K562 (cell line): ENCODE data around the gene MTLN. TPM values are rescaled to one million over a fixed set of nuclear protein-coding genes. Genes with fewer than 3 reads are reported as not detected.
A peak's percentile ranks its signal among the peaks of the same experiment; 100 is the strongest.

ENCODE experiments used
- CHCHD3 ChIP-seq: fragments of 250-450 bp; sonication (Bioruptor Pico); IDR thresholded peaks from 2 replicates; pipeline ENCODE4 v2.1.2; 2022; ENCODE audit warnings: mild to moderate bottlenecking
- CHD2 ChIP-seq: IDR thresholded peaks from 2 replicates; pipeline ENCODE4 v1.6.1; 2011; ENCODE audit warnings: low read depth, low read length
- CREB1 ChIP-seq, 2 experiments: sonication (generic) in 1 of 2; formaldehyde crosslinking in 1 of 2; IDR thresholded peaks; 2 replicates each; pipeline versions ENCODE4 v1.6.1 to v1.8.0; 2012 to 2022; ENCODE audit warnings: inconsistent platforms in 1 of 2, mild to moderate bottlenecking in 1 of 2, missing genetic modification reagents in 1 of 2, moderate library complexity in 1 of 2
- EP400 ChIP-seq: fragments of 450-650 bp; IDR thresholded peaks from 2 replicates; pipeline ENCODE4 v1.6.1; 2017; ENCODE audit warnings: antibody characterized with exemption, mild to moderate bottlenecking, moderate library complexity
- PHB2 ChIP-seq: fragments of 450-650 bp; IDR thresholded peaks from 2 replicates; pipeline ENCODE4 v1.6.1; 2017; ENCODE audit warnings: low read depth
- PML ChIP-seq: IDR thresholded peaks from 2 replicates; pipeline ENCODE4 v1.6.1; 2012; ENCODE audit warnings: low read length, inconsistent platforms
- polyA plus RNA-seq, 8 experiments: library from polyadenylated mRNA; depleted of rRNA in 4 of 8; stranded (reverse) in 5 of 8; unstranded in 3 of 8; fragments of >200 nt; fragmentation: Nextera tagmentation in 2 of 8; fragmentation: Illumina TruSeq in 1 of 8; extraction: Ambion mirVana in 2 of 8; extraction: Trizol in 1 of 8; gene quantifications; 2 replicates each; pipeline versions ENCODE4 v1.2.1 to v1.2.3, GENCODE V29; 2011 to 2014; ENCODE audit warnings: inconsistent platforms in 1 of 8, missing spikeins in 1 of 8
- total RNA-seq, 7 experiments: library from RNA; depleted of rRNA in 6 of 7; stranded (reverse); fragments of >200 nt in 6 of 7; fragmentation: Illumina TruSeq in 2 of 7; extraction: Trizol in 2 of 7; gene quantifications; 2 replicates each; pipeline versions ENCODE4 v1.2.1 to v1.2.3, GENCODE V29; 2011 to 2021; ENCODE audit warnings: low replicate concordance in 1 of 7
- TF ChIP-seq, protein P1 (sequence below): conservative IDR thresholded peaks from 2 replicates; pipeline ENCODE4 v1.6.1; 2011; ENCODE audit warnings: low read depth, mild to moderate bottlenecking, low read length; ENCODE audit not compliant: control insufficient read depth
- TF ChIP-seq, protein P2 (sequence below): fragments of 450-650 bp; formaldehyde crosslinking; IDR thresholded peaks from 2 replicates; pipeline ENCODE4 v1.4.0; 2020; ENCODE audit warnings: mild to moderate bottlenecking, moderate library complexity
- TF ChIP-seq, protein P3 (sequence below), 2 experiments: fragments of 450-650 bp; IDR thresholded peaks; 2 replicates each; pipeline ENCODE4 v1.6.1; 2016
- TF ChIP-seq, protein P4 (sequence below), 2 experiments: fragments of 450-650 bp; formaldehyde crosslinking in 1 of 2; IDR thresholded peaks; 2 replicates each; pipeline versions ENCODE4 v1.4.0 to v1.6.1; 2014 to 2020; ENCODE audit warnings: mild to moderate bottlenecking in 2 of 2, borderline replicate concordance in 1 of 2, low read depth in 1 of 2
- TF ChIP-seq, protein P5 (sequence below): IDR thresholded peaks from 2 replicates; pipeline ENCODE4 v1.6.1; 2016; ENCODE audit warnings: missing genetic modification characterization, missing compliant biosample characterization

The MTLN gene
- total and polyA plus RNA-seq, 9 of the 15 experiments (the other 6 are each of a cell fraction or from before 2014, with no cell fraction given) = 7.3 to 129 (median 39.4) TPM

DNA sequence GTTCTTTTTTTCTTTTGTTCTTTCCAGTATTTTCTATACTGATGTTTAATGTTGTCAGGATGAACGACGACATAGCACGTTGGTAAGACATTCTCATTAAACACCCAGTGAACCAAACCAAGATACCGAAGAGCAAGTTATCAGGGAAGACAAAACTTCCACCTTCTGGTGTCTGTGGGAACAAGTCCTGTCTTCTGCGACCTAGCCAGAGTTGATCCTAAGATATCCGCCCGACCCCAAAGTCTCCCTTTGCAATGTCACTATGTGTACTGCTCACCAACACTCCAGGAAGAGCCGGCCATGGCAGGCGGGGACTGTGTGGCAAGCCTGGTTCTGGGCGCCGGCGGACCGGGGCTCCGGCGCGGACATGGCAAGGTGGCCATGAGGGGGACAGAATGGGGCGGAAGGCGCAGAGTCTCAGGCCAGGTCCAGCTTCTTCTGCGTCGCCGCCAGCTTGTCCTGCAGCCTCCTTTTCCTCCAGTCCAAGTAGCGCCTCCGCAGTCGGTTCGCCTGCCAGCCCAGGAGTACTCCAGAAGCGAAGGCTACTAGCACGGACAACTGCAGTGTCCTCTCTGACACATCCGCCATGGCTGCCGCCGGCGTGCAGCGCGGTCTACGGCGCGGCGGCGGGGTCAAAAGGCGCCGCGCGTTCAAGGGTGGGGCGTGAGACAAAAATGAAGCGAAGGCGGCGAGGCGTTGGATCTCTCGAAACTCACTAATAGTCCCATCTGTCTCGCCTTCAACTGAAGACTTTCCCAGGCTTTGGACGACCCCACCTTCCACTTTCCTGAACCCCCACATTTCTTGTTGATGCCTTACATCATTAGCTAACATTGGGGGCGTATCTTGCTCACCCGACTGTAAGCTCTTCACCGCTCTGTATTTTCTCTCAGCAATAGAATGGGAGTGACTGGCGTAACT, at the start of gene MTLN (continued):
- TF ChIP-seq, protein P1, sequence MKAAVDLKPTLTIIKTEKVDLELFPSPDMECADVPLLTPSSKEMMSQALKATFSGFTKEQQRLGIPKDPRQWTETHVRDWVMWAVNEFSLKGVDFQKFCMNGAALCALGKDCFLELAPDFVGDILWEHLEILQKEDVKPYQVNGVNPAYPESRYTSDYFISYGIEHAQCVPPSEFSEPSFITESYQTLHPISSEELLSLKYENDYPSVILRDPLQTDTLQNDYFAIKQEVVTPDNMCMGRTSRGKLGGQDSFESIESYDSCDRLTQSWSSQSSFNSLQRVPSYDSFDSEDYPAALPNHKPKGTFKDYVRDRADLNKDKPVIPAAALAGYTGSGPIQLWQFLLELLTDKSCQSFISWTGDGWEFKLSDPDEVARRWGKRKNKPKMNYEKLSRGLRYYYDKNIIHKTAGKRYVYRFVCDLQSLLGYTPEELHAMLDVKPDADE = 0 out of 2 replicates have a peak, but pooled peaks have one; percentile 28
- peak; percentile 64 for TF ChIP-seq PML
- TF ChIP-seq EP400 = peak; percentile 97
- TF ChIP-seq CHCHD3 (CRISPR knock-in tag) = no peak
- TF ChIP-seq CREB1 (IDR thresholded peaks at IDR 0.05) = peak; percentile 53; the same call in 1 of the 2 replicates
- TF ChIP-seq CREB1 (CRISPR knock-in tag; IDR thresholded peaks at IDR 0.05) = peak; percentile 44; the same call in 1 of the 2 replicates
- TF ChIP-seq, protein P2, sequence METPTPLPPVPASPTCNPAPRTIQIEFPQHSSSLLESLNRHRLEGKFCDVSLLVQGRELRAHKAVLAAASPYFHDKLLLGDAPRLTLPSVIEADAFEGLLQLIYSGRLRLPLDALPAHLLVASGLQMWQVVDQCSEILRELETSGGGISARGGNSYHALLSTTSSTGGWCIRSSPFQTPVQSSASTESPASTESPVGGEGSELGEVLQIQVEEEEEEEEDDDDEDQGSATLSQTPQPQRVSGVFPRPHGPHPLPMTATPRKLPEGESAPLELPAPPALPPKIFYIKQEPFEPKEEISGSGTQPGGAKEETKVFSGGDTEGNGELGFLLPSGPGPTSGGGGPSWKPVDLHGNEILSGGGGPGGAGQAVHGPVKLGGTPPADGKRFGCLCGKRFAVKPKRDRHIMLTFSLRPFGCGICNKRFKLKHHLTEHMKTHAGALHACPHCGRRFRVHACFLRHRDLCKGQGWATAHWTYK (CRISPR knock-in tag) = peak; percentile 82; the same call in 1 of the 2 replicates
- TF ChIP-seq PHB2 = no peak
- TF ChIP-seq CHD2 = 0 out of 2 replicates have a peak, but pooled peaks have one; percentile 20
- TF ChIP-seq, protein P3, sequence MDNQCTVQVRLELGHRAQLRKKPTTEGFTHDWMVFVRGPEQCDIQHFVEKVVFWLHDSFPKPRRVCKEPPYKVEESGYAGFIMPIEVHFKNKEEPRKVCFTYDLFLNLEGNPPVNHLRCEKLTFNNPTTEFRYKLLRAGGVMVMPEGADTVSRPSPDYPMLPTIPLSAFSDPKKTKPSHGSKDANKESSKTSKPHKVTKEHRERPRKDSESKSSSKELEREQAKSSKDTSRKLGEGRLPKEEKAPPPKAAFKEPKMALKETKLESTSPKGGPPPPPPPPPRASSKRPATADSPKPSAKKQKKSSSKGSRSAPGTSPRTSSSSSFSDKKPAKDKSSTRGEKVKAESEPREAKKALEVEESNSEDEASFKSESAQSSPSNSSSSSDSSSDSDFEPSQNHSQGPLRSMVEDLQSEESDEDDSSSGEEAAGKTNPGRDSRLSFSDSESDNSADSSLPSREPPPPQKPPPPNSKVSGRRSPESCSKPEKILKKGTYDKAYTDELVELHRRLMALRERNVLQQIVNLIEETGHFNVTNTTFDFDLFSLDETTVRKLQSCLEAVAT (IDR thresholded peaks at IDR 0.05) = no peak
- TF ChIP-seq, protein P4, sequence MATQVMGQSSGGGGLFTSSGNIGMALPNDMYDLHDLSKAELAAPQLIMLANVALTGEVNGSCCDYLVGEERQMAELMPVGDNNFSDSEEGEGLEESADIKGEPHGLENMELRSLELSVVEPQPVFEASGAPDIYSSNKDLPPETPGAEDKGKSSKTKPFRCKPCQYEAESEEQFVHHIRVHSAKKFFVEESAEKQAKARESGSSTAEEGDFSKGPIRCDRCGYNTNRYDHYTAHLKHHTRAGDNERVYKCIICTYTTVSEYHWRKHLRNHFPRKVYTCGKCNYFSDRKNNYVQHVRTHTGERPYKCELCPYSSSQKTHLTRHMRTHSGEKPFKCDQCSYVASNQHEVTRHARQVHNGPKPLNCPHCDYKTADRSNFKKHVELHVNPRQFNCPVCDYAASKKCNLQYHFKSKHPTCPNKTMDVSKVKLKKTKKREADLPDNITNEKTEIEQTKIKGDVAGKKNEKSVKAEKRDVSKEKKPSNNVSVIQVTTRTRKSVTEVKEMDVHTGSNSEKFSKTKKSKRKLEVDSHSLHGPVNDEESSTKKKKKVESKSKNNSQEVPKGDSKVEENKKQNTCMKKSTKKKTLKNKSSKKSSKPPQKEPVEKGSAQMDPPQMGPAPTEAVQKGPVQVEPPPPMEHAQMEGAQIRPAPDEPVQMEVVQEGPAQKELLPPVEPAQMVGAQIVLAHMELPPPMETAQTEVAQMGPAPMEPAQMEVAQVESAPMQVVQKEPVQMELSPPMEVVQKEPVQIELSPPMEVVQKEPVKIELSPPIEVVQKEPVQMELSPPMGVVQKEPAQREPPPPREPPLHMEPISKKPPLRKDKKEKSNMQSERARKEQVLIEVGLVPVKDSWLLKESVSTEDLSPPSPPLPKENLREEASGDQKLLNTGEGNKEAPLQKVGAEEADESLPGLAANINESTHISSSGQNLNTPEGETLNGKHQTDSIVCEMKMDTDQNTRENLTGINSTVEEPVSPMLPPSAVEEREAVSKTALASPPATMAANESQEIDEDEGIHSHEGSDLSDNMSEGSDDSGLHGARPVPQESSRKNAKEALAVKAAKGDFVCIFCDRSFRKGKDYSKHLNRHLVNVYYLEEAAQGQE (IDR thresholded peaks at IDR 0.05; ENCODE audit: borderline replicate concordance) = no peak
- TF ChIP-seq, protein P4 (CRISPR knock-in tag; IDR thresholded peaks at IDR 0.05; ENCODE audit: low read depth) = 0 out of 2 replicates have a peak, but pooled peaks have one; percentile 27
- TF ChIP-seq, protein P5, sequence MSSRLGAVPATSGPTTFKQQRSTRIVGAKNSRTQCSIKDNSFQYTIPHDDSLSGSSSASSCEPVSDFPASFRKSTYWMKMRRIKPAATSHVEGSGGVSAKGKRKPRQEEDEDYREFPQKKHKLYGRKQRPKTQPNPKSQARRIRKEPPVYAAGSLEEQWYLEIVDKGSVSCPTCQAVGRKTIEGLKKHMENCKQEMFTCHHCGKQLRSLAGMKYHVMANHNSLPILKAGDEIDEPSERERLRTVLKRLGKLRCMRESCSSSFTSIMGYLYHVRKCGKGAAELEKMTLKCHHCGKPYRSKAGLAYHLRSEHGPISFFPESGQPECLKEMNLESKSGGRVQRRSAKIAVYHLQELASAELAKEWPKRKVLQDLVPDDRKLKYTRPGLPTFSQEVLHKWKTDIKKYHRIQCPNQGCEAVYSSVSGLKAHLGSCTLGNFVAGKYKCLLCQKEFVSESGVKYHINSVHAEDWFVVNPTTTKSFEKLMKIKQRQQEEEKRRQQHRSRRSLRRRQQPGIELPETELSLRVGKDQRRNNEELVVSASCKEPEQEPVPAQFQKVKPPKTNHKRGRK = no peak
